HCT116 (cell line): ENCODE data around the gene CUX1. TPM values are rescaled to one million over a fixed set of nuclear protein-coding genes. Genes with fewer than 3 reads are reported as not detected.

Experiments
- ATAC-seq: fragments of 200-7000 bp; cut with Tn5 transposase; 2 replicates; pipeline ENCODE4 v1.9.1; 2020; ENCODE audit warnings: mild to moderate bottlenecking, moderate library complexity
- BruUV-seq: library from RNA; stranded (reverse); fragments of 400-500 nt; replicated peaks from 2 replicates; lab custom pipeline; 2021; lab: Mats Ljungman, UMichigan
- CTCF ChIA-PET: fragments of 300-600 bp; sonication (Branson Sonifier 250); formaldehyde crosslinking; loops from one replicate; lab custom pipeline; 2021; ENCODE audit warnings: antibody characterized with exemption; lab: Charles Lee
- POLR2A ChIA-PET: fragments of 300-600, 350-600 bp; sonication (Branson Sonifier 250); formaldehyde crosslinking; loops from one replicate; lab custom pipeline; 2021; ENCODE audit warnings: antibody characterized with exemption; lab: Charles Lee
- RAD21 ChIA-PET, 2 experiments: fragments of 300-600 bp; sonication (Branson Sonifier 250); formaldehyde crosslinking; loops; one replicate each; lab custom pipeline; 2023; ENCODE audit warnings: low total read pairs in 2 of 2; ENCODE audit not compliant: uncharacterized antibody in 2 of 2, unreplicated experiment in 2 of 2, low non-redundant PET in 1 of 2; lab: Charles Lee
- DNase-seq: peaks from one replicate; pipeline ENCODE4 v3.0.0-alpha.2; 2010; ENCODE audit warnings: low read depth, low spot score
- H2AFZ ChIP-seq: fragments of 200-600 bp; shearing (Covaris generic), sonication (generic); 2 replicates; pipeline ENCODE4 v1.6.1; 2017; ENCODE audit warnings: low read depth, mixed run types, mixed read lengths, antibody characterized with exemption, low read length; ENCODE audit not compliant: poor library complexity, severe bottlenecking
- H3K27ac ChIP-seq: 2 replicates; pipeline ENCODE4 v1.5.1; 2012; ENCODE audit warnings: low read depth, low read length
- H3K27me3 ChIP-seq: fragments of 200-600 bp; sonication (generic); 2 replicates; pipeline ENCODE4 v1.6.1; 2016; ENCODE audit warnings: mixed run types, low read length, mixed read lengths; ENCODE audit not compliant: insufficient read depth
- H3K36me3 ChIP-seq, 2 experiments: fragments of 200-500 bp in 1 of 2; fragments of 200-600 bp in 1 of 2; sonication (Bioruptor generic) in 1 of 2; sonication (generic) in 1 of 2; 2 replicates each; pipeline versions ENCODE4 v1.5.1 to v1.6.1; 2014 to 2016; ENCODE audit warnings: low read length in 2 of 2, inconsistent platforms in 1 of 2, mixed read lengths in 1 of 2, mixed run types in 1 of 2; ENCODE audit not compliant: insufficient read depth in 2 of 2, control insufficient read depth in 1 of 2
- H3K4me1 ChIP-seq, 2 experiments: fragments of 200-600 bp in 1 of 2; sonication (generic) in 1 of 2; 2 replicates each; pipeline versions ENCODE4 v1.5.1 to v1.6.1; 2012 to 2017; ENCODE audit warnings: low read length in 2 of 2, inconsistent platforms in 1 of 2, mild to moderate bottlenecking in 1 of 2, mixed read lengths in 1 of 2, mixed run types in 1 of 2, moderate library complexity in 1 of 2; ENCODE audit not compliant: insufficient read depth in 2 of 2, control insufficient read depth in 1 of 2
- H3K4me2 ChIP-seq: fragments of 200-600 bp; sonication (generic); 2 replicates; pipeline ENCODE4 v1.6.1; 2017; ENCODE audit warnings: mixed run types, low read length, mixed read lengths
- H3K4me3 ChIP-seq, 2 experiments: fragments of 200-600 bp in 1 of 2; sonication (generic) in 1 of 2; replicated peaks in 1 of 2; 2 replicates each; pipeline ENCODE4 v1.5.1; 2011 to 2016; ENCODE audit warnings: low read length in 2 of 2, control low read depth in 1 of 2, low read depth in 1 of 2, mild to moderate bottlenecking in 1 of 2, mixed read lengths in 1 of 2, mixed run types in 1 of 2
- H3K79me2 ChIP-seq: fragments of 200-600 bp; sonication (generic); 2 replicates; pipeline ENCODE4 v1.6.1; 2017; ENCODE audit warnings: mild to moderate bottlenecking, mixed run types, low read length, moderate library complexity, mixed read lengths; ENCODE audit not compliant: insufficient read depth
- H3K9ac ChIP-seq: fragments of 200-600 bp; sonication (generic); 2 replicates; pipeline ENCODE4 v1.6.1; 2016; ENCODE audit warnings: low read length, mixed read lengths
- H3K9me2 ChIP-seq: fragments of 200-600 bp; sonication (generic), shearing (Covaris generic); 2 replicates; pipeline ENCODE4 v1.6.1; 2017; ENCODE audit warnings: mixed run types, mild to moderate bottlenecking, moderate library complexity; ENCODE audit not compliant: insufficient read depth
- H3K9me3 ChIP-seq, 2 experiments: fragments of 200-500 bp in 1 of 2; fragments of 200-600 bp in 1 of 2; sonication (Bioruptor generic) in 1 of 2; sonication (generic) in 1 of 2; 2 replicates each; pipeline ENCODE4 v1.6.1; 2014 to 2017; ENCODE audit warnings: low read length in 2 of 2, mixed read lengths in 2 of 2, inconsistent platforms in 1 of 2, low read depth in 1 of 2, mild to moderate bottlenecking in 1 of 2, mixed run types in 1 of 2, moderate library complexity in 1 of 2; ENCODE audit not compliant: control insufficient read depth in 1 of 2, insufficient read depth in 1 of 2
- H4K20me1 ChIP-seq: fragments of 200-600 bp; sonication (generic), shearing (Covaris generic); 2 replicates; pipeline ENCODE4 v1.6.1; 2017; ENCODE audit warnings: mixed run types, mild to moderate bottlenecking, moderate library complexity; ENCODE audit not compliant: insufficient read depth
- ELF1 ChIP-seq: IDR thresholded peaks from 2 replicates; pipeline ENCODE4 v1.6.1; 2012; ENCODE audit warnings: low read depth, borderline replicate concordance
- SIN3A ChIP-seq: IDR thresholded peaks from 2 replicates; pipeline ENCODE4 v1.6.1; 2012; ENCODE audit warnings: low read depth
- SP1 ChIP-seq: IDR thresholded peaks from 2 replicates; pipeline ENCODE4 v1.6.1; 2012; ENCODE audit warnings: low read depth
- YY1 ChIP-seq: IDR thresholded peaks from 2 replicates; pipeline ENCODE4 v1.6.1; 2011; ENCODE audit warnings: low read length, low read depth, moderate library complexity, mild to moderate bottlenecking; ENCODE audit not compliant: insufficient replicate concordance; ENCODE audit errors: extremely low read depth
- intact Hi-C: fragments of 100-400 bp; cut with micrococcal nuclease; formaldehyde crosslinking; loops from 2 replicates; pipeline ENCODE4 v1.10.0; 2022
- total RNA-seq: library from RNA; stranded (reverse); gene quantifications from one replicate; pipeline ENCODE4 v1.2.1, GENCODE V29; 2021; ENCODE audit not compliant: unreplicated experiment

The CUX1 gene
- total RNA-seq, 1 experiment from 2014 or later: 68.9 TPM

- no peaks in the 10 kb centered on the region for H4K20me1 ChIP-seq
- TF ChIP-seq YY1: no peak
- TF ChIP-seq SIN3A: no peak
- H3K9me2 ChIP-seq: no peaks in the 10 kb centered on the region
- intact Hi-C loops: no loop called here
- ChIA-PET RAD21 (interaction anchor here in 1 of 2 experiments (0.6 kb wide), 1 partner anchor 458 kb away, joined by 3 read pairs; no protein-coding TSS in a partner anchor), POLR2A (no interaction called here), CTCF (no interaction called here)
- H3K9ac ChIP-seq: no peak overlapping the region
- DNase-seq: no peak
- no peaks in the 10 kb centered on the region for H3K9me3 ChIP-seq
- H3K79me2 ChIP-seq: peaks cover 4% of the 10 kb centered on the region; the same call in 1 of the 2 replicates
- BruUV-seq: no TSS peak
- H2AFZ ChIP-seq: no peak overlapping the region
- H3K27ac ChIP-seq: no peak overlapping the region
- no peak for ATAC-seq
- H3K36me3 ChIP-seq: no peaks in the 10 kb centered on the region
- peaks cover 16 to 37% of the 10 kb centered on the region in 2 experiments for H3K4me1 ChIP-seq
- H3K27me3 ChIP-seq: no peaks in the 10 kb centered on the region
- no peak overlapping the region for H3K4me3 ChIP-seq
- no peak overlapping the region for H3K4me2 ChIP-seq
Measured at GRCh38 chr7:102150266-102150665, 332.8 kb downstream of the CUX1 start.

GRCh38 chr7:102152672-102153598, 335.5 kb downstream of the CUX1 start:
- Histone ChIP-seq H3K9me3 (no peaks in the 10 kb centered on the region), H3K4me3 (peak overlapping the region in 1 of 2 experiments; percentile 13; a peak in 2 of 4 replicates), H3K79me2 (peaks cover 4% of the 10 kb centered on the region; the same call in 1 of the 2 replicates), H3K27ac (no peak overlapping the region), H4K20me1 (no peaks in the 10 kb centered on the region), H3K9ac (peak overlapping the region; percentile 51), H2AFZ (no peak overlapping the region), H3K27me3 (no peaks in the 10 kb centered on the region), H3K4me2 (peak overlapping the region; percentile 61), H3K4me1 (peaks cover 18 to 45% of the 10 kb centered on the region in 2 experiments), H3K36me3 (no peaks in the 10 kb centered on the region), H3K9me2 (no peaks in the 10 kb centered on the region)
- peak; percentile 49 for DNase-seq
- CTCF ChIA-PET: no interaction called here
- peak; percentile 74 for ATAC-seq
- intact Hi-C loops: no loop called here
- BruUV-seq: no TSS peak
- RAD21 ChIA-PET: interaction anchor here in 1 of 2 experiments (0.5 kb wide), 1 partner anchor 550 kb away, joined by 4 read pairs; no protein-coding TSS in a partner anchor
- POLR2A ChIA-PET: interaction anchor here (1.5 kb wide), 1 partner anchor 11 kb away, joined by 3 read pairs; no protein-coding TSS in a partner anchor
- TF ChIP-seq ELF1 (no peak), SP1 (peak; percentile 48; the same call in 1 of the 2 replicates)
